LoVo (cell line): ENCODE results near the gene CMTR1.
"Not testable (repeated sequence)": the region's sequence is repeated elsewhere in the genome, so short reads cannot be mapped to it uniquely, and the experiment has no call there.

Experiments used
- DNase-seq: peaks from one replicate; pipeline ENCODE4 v3.0.0-alpha.2; 2016; ENCODE audit warnings: low spot score

CMTR1 gene, protein sequence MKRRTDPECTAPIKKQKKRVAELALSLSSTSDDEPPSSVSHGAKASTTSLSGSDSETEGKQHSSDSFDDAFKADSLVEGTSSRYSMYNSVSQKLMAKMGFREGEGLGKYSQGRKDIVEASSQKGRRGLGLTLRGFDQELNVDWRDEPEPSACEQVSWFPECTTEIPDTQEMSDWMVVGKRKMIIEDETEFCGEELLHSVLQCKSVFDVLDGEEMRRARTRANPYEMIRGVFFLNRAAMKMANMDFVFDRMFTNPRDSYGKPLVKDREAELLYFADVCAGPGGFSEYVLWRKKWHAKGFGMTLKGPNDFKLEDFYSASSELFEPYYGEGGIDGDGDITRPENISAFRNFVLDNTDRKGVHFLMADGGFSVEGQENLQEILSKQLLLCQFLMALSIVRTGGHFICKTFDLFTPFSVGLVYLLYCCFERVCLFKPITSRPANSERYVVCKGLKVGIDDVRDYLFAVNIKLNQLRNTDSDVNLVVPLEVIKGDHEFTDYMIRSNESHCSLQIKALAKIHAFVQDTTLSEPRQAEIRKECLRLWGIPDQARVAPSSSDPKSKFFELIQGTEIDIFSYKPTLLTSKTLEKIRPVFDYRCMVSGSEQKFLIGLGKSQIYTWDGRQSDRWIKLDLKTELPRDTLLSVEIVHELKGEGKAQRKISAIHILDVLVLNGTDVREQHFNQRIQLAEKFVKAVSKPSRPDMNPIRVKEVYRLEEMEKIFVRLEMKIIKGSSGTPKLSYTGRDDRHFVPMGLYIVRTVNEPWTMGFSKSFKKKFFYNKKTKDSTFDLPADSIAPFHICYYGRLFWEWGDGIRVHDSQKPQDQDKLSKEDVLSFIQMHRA

DNA sequence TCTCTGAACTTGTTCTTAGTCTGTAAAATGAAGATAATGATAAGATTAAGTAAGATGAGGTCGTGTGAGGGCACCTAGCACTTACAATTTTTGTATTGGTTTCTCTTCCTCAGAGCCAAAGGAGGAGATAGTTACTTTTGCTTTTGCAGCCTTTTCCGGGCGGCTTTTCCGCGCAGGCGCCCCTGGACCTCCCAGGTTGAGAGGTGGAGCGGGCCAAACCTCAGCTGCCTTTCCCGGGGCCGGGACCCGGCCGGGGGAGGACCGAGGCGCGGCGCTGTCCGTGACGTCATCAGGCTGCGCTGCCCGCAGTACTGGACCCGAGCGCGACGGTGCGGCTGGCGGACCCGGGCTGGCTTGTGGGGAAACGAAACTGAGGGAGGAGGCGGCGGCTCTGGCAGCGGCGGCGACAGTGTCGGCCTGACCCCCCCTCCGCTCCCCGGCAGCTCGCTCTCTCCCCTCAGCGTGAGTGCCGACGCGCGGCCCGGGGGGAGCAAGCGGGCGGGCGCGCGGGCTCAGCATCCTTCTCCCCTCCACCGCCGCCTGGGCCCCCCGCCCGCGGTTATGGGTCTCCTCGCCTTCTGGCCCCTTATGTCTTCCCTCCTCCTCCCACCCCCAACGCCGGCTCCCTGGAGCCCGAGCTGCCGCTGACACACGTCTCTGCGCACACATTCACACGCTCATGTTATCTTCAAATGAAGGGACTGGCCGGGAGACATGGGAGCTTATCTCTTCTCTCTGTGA is at the start of gene CMTR1:
TSS of gene CMTR1 (plus strand) at position 306 of the 741 bp plus-strand sequence. CDS start 2,409 bp downstream, outside the sequence.
- peak; percentile 95 for DNase-seq

DNA sequence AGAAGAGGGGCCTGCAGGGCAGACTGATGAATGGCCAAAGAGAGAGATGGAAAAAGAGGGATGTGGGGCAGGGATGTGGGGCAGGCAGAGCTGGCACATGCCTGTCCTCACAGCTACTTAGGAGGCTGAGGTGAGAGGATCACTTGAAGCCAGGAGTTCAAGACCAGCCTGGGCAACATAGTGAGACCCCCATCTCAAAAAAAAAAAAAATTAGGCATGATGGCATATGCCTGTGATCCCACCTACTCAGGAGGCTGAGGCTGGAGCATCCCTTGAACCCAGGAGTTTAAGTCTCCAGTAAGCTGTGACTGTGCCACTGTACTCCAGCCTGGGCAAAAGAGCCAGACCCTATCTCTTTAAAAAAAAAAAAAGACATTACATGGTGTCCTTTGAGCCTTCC is 44.4 kb upstream of the CMTR1 start:
- DNase-seq = no peak

DNA sequence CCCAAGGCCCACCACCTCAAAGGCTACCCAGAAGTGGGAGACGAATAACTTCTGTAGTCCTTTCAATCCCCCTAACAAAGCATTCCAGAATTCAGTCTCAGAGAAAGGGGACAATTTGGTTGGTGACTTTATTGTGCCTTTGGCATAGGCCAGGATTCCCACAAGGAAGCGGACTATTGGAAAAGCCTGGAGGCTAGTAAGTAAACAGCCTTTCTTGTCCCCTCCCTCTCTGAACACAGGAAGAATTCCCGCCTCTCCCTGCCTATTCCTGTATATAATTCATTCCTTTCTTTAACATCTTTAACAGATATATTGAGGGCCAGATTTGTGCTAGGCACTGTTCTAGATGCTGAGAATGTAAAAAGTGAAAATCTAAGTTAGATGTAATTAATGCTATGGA is 43.2 kb upstream of the CMTR1 start:
- no peak for DNase-seq

DNA sequence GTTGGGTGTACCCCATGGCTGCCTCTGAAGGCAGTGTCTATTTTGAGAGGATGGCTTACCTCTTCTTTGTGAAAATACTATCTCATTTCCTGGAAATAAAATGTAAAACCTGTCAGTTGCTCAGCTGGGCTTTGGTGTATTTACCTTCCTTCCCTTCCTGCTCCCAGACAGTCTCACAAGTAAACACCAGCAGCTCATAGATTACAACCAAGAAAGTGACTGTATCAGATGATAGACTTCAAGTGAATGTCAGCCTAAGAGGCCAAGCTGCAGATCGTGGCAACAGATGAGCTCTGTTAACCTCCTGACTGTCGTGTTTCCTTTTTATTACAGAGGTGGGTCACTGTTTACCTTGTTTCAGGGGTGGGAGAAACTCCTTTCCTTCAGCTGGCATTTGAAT is 41.9 kb upstream of the CMTR1 start:
- DNase-seq = no peak

DNA sequence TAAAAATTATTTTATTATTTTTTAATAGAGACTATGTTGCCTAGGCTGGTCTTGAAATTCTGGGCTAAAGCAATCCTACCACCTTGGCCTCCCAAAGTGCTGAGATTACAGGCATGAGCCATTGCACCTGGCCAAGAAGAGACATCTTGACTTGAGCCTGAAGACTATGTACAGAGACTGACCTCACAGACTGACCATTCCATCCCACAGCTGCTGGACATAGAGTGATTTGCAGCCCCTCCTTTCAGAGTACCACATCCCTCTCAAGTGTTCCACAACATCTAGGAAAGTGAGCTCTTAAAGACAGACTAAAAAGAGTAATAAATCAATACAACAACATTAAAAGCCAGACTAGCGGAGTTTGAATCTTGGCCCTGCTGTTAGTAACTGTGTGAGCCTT is 40.2 kb upstream of the CMTR1 start:
- no peak for DNase-seq

DNA sequence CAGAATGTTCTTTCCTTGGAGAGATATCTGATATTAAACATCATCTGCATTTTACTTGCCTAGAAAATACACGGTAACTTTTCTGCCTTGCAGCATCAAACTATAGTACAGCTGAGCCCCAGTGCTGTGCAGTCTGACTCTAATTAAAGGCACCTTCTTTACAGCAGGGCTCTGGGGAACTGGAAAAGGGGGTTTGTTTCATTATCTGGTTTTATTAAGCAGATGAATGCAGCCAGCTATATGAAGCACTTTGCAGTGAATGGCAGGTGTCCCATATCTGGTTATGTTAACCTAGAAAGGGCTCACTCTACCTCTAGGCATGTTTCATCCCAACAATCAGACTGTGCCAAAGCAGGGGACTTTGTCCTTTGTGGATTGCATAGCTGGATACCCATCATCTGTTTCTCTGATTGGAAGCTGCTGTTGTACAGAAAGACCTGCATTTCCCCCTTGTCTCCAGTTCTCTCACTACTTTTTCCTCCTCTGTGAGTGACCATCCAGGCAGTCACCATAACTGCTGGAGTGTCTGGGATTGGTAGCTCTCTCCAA is 39.6 kb upstream of the CMTR1 start:
- no peak for DNase-seq

DNA sequence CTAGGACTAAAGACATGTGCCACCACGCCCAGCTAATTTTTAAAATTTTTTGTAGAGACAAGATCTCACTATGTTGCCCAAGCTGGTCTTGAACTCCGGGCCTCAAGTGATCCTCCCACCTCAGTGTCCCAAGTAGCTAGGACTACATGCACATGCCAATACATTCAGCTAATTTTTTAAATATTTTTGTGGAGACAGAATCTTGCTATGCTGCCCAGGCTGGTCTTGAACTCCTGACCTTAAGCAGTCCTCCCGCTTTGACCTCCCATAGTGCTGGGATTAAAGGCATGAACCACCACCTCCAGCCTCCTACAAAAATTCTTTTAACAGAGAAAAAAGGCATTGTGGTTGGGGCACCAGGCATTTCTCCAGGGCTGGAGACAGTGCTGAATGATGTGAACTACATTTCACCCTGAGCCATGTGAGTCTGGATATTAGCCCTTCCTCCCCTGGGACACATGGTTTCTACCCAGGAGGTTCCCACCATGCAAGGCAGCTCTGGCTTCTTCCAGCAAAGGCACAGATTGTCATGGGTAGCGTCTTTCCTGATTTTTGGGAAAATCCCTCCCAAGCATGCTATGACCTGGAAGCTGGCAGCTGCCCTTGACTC is 36.3 kb upstream of the CMTR1 start:
- no peak for DNase-seq

DNA sequence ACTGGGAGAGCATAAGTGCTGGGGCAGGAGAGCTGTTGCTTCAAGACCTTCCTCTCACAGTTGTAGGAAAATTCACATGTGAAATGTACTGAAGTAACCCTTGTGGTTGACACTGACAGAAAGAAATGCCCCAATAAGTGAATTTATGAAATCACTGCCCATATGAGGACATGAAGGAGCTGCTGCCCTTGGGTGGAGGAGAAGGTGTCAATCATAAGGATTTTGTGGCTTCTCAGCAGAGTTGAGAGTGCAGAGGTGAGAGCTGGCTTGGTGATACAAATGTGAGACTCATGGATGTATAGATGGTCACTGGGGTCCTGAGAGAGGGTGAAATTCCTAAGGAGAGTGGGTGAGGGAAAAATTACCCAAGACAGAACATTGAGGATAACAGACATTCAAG is 33.9 kb upstream of the CMTR1 start:
- DNase-seq = no peak

DNA sequence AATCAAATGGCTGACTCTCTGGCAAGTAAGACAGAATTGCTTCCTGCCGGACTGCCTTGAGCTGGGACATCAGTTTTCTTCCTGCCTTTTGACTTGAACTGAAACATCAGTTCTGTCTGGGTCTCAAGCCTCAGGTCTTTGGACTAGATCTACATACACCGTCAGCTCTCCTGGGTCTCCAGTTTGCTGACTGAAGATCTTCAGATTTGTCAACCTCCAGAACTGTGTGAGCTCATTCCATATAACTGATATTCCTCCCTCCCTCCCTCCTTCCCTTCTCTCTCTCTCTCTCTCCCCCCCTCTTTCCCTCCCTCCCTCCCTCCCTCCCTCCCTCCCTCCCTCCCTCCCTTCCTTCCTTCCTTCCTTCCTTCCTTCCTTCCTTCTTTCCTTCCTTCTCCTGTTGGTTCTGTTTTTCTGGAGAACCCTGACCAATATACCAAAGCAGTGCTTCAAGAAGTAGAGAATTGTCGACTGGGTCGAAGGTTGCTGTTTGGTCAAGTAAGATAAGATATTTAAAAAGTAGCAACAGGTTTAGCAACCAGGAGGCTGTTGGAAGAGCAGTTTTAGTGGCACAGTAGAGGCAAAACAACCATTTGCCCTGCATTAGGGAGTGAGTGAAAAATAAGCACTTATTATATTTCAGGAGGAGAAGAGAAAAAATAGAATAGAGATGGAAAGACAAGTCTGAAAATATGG is 33.1 kb upstream of the CMTR1 start:
- no peak for DNase-seq

DNA sequence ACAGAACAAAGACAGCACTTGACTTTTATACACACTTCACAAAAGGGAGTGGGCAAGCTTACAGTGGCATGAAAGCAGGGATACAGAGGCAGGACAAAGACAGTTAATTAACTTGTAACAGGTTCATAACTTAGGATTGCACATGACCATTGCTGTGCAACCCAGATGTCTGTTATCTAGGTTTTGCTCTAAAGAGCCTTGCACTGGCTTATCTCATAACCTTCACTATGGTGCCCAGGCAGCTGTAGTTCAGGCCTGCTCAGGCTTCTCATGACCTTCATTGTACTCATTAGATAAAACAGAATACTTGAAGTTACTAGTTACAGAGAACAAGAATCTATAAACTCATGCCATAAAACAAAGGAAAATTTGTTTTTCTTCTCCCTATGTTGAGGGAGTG is 31.4 kb upstream of the CMTR1 start:
- not testable (repeated sequence) for DNase-seq

DNA sequence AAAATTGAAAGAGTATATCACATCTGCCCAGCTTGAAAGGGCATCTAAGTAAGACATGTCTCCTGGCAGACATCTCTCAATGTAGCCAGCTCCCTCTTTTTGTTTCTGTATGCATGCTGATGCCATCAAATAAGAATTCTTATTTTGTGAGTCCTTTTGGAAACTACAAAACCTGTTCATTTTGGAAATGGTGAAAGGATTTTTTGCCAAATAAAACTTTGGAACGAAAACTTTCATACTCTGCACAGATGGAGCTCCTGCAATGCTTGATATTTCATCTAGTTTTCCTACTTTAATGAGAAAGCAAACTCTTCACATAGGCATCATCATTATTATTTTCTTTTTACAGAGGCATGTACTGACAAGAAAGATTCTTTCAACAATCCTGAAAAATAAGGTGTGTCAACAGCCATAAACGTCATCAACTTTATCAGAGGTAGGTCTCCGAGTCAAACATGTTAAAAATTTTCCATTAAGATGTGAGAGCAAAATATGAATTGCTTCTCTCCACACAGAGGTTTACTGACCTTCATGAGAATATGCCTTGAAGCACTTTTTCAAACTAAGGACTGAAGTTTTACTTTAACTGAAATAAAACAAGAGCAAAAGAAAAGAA is 26.2 kb upstream of the CMTR1 start:
- DNase-seq = no peak

DNA sequence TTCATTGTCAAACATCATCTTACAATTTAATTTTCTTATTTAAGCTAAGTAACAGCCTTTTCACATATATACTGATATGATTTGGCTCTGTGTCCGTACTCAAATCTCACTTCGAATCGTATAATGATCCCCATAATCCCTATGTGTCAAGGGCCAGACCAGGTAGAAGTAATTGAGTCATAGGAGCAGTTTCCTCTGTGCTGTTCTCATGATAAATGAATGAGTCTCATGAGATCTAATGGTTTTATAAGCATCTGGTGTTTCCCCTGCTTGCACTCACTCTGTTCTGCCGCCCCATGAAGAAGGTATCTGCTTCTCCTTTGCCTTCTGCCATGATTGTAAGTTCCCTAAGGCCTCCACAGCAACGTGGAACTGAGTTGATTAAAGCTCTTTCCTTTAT is 25.1 kb upstream of the CMTR1 start:
- no peak for DNase-seq

DNA sequence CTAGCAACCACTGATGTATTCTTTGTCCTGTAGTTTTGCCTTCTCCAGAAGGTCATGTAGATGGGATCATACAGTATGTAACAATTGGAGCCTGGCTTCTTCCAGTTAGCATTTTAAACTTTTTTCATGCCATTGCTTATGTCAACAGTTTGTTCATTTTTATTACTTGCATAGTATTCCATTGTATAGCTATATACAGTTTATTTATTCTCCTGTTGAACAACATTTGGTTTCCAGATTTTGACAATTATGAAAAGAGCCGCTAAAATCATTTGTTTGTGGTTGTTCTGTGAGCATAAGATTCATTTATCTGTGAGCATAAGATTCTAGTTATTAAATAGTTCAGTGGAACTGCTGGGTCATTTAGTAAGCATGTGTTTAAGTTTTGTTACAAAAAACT is 23.5 kb upstream of the CMTR1 start:
- DNase-seq = no peak

DNA sequence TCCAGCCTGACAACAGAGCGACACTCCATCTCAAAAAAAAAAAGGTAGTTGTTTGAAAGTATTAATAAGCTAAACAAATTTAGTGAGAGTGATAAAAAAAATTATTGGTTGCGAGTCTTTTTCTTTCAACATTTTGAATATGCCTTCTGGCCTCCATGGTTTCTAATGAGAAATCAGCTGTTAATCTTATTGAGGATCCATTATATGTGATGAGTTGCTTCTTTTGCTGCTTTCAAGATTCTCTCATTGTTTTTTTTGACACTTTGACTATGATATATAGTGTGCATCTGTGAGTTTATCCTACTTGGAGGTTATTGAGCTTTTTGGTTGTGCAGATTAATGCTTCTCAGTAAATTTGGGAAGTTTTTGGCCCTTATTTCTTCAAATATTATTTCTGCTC is 15.6 kb upstream of the CMTR1 start:
- no peak for DNase-seq

DNA sequence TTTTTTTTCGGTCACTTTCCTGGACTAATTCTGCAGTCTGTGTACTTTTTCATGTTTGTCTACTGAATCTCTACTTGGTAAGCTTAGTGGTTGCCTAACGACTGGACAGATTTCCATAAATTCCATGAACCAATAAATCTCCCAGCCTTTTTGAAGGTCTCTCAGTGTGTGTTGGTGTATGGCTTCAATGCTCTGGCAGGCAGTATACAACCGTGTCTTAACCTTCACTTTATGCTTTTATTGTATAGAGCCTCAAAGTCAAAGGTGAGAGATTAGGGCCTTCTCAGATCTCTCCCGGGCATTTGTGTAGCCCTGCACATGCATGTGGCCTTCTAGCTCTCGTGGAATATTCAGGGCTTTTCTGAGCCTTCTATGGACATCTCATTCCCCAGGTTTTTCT is 14.3 kb upstream of the CMTR1 start:
- DNase-seq = no peak

DNA sequence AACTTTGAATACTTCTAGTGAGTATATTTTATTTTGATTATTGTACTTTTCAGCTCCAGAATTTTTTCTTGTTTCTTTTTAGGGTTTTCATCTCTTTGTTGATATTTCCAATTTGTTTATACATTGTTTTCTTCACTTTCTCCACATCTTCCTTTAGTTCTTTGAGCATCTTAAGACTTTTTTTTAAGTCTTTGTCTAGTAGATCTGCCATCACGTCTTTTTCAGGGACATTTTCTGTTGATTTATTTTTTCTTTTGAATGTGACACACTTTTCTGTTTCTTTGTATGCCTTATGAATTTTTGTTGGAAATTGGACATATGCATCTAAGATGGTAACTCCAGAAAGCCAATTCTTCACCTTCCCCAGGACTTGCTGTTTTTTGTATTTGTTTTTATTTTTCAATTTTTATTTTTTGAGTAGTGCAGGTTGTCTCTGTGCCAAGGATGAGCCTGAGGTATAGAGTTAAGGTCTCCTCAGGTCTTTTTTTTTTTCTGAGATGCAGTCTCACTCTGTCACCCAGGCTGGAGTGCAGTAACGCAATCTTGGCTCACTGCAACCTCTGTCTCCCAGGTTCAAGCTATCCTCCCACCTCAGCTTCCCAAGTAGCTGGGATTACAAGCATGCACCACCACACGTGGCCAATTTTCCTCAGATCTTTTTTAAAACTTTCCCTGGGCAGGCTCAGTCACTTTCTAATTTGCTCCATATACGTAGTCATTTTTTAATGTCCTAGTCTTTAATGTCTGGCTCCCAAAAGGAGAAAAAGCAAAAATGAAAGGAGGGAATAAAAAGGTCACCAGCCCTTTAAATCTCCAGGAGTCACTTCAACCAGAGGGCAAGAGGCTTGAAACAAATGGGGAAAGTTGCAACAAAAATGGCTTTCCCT is 6.7 kb upstream of the CMTR1 start:
- DNase-seq = no peak

DNA sequence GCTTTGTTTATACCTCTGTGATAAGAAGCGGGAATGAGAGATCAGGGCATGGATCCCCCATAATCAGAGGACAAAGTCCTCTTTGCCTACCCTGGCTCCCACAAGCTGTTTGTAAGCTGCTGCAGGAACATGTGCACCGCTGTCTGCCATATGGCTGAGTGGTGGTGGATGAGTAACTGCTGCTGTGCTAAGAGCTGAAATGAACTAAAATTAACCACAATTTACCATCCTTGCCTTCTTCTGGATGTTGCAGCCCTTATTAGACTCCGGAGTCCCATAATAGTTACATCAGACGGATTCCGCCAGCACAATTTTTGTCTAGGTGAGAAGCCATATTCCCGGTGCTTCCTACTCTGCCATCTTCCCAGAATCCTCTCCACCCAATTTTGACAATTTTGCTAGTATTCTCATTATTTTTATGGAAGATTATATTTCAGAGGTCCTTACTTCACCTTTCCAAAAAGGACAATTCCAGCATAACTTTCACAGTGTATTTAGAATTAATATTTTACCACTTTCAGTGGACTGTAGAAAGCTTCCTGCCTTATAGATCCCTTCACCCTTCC is 6.0 kb upstream of the CMTR1 start:
- no peak for DNase-seq

DNA sequence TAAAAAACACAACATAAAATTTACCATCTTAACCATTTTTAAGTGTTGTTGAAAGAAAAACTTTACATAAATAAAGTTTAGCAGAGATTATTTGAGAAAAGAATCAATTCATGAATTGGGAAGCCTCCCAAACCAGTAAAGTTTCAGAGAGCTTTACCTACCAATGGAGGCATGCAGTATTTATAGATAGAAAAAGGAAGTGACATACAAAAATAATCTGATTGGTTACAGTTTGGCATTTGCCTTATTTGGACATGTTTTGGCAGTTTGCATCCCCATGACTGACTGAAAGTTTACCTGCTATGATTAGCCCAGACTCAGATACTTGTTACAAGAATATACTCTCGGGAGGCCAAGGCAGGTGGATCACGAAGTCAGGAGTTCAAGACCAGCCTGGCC is 3.7 kb upstream of the CMTR1 start:
- no peak for DNase-seq

DNA sequence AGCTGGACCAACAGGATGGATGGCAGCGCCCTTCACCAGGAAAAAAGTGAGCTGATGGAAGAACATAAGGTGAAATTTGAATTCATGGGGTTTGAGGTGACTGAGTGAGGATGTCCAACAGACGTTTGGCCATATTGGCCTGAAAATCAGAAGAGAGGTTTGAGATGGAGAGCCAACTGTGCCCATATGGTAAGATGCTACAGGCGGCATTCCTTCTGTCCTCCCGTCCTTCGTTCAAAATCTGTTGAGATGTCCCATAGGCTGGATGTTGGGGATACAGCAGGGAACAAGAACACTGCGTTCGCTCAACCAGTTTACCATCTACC is 468 bp upstream of the CMTR1 start:
- no peak for DNase-seq
